Neural progenitor cell (in vitro differentiated cells): ENCODE results near the gene PM20D2. TPM values are rescaled to one million over a fixed set of nuclear protein-coding genes. Genes with fewer than 3 reads are reported as not detected.

Experiments
- DNase-seq: peaks from one replicate; pipeline ENCODE4 v3.0.0-alpha.2; 2016; ENCODE audit warnings: low spot score
- H2AFZ ChIP-seq: fragments of 200-600 bp; sonication (generic); replicated peaks from 2 replicates; pipeline ENCODE4 v1.6.1; 2016; ENCODE audit warnings: antibody characterized with exemption
- H3F3A ChIP-seq: fragments of 200-600 bp; sonication (generic); 2 replicates; pipeline ENCODE4 v1.6.1; 2016; ENCODE audit warnings: antibody characterized with exemption, low read depth
- H3K27ac ChIP-seq: fragments of 200-600 bp; sonication (generic); 2 replicates; pipeline ENCODE4 v1.5.1; 2016; ENCODE audit warnings: mild to moderate bottlenecking
- H3K27me3 ChIP-seq: fragments of 200-600 bp; sonication (generic); 2 replicates; pipeline ENCODE4 v1.6.1; 2016; ENCODE audit warnings: mild to moderate bottlenecking, moderate library complexity
- H3K36me3 ChIP-seq: fragments of 200-600 bp; sonication (generic); 2 replicates; pipeline ENCODE4 v1.5.1; 2016
- H3K4me1 ChIP-seq: fragments of 200-600 bp; sonication (generic); 2 replicates; pipeline ENCODE4 v1.6.1; 2016; ENCODE audit warnings: mixed run types
- H3K4me2 ChIP-seq: fragments of 200-600 bp; sonication (generic); 2 replicates; pipeline ENCODE4 v1.6.1; 2016
- H3K4me3 ChIP-seq: fragments of 200-600 bp; sonication (generic); 2 replicates; pipeline ENCODE4 v1.5.1; 2016
- H3K79me2 ChIP-seq: fragments of 200-600 bp; sonication (generic); 2 replicates; pipeline ENCODE4 v1.6.1; 2016; ENCODE audit warnings: low read depth
- H3K9ac ChIP-seq: fragments of 200-600 bp; sonication (generic); 2 replicates; pipeline ENCODE4 v1.6.1; 2016
- H3K9me3 ChIP-seq: fragments of 200-600 bp; sonication (generic); 2 replicates; pipeline ENCODE4 v1.5.1; 2016; ENCODE audit warnings: low read depth
- H4K20me1 ChIP-seq: fragments of 200-600 bp; sonication (generic); 2 replicates; pipeline ENCODE4 v1.6.1; 2016; ENCODE audit warnings: low read depth
- H3K27ac Mint-ChIP-seq: 3 replicates; pipeline ENCODE4 v1.8.0; 2021; ENCODE audit warnings: mixed read lengths
- H3K27me3 Mint-ChIP-seq: 2 replicates; pipeline ENCODE4 v1.8.0; 2022; ENCODE audit warnings: low read depth, mild to moderate bottlenecking, inconsistent platforms, moderate library complexity, mixed read lengths; ENCODE audit not compliant: insufficient read depth
- H3K36me3 Mint-ChIP-seq: 3 replicates; pipeline ENCODE4 v1.8.0; 2021; ENCODE audit warnings: mixed read lengths
- H3K4me1 Mint-ChIP-seq: 3 replicates; pipeline ENCODE4 v1.8.0; 2021; ENCODE audit warnings: mixed read lengths
- H3K4me3 Mint-ChIP-seq: 3 replicates; pipeline ENCODE4 v1.8.0; 2021; ENCODE audit warnings: mild to moderate bottlenecking, moderate library complexity, mixed read lengths
- H3K9me3 Mint-ChIP-seq: 3 replicates; pipeline ENCODE4 v1.8.0; 2020; ENCODE audit warnings: mixed read lengths
- EZH2 ChIP-seq: fragments of 200-600 bp; sonication (generic); IDR thresholded peaks from 2 replicates; pipeline ENCODE4 v1.6.1; 2017; ENCODE audit warnings: antibody characterized with exemption, mild to moderate bottlenecking, moderate library complexity
- EZH2phosphoT487 ChIP-seq: fragments of 200-600 bp; sonication (generic); IDR thresholded peaks from 2 replicates; pipeline ENCODE4 v1.6.1; 2017; ENCODE audit warnings: antibody characterized with exemption
- total RNA-seq: library from RNA; depleted of rRNA; stranded (reverse); fragments of >200 nt; gene quantifications from 2 replicates; pipeline ENCODE4 v1.2.3, GENCODE V29; 2015; ENCODE audit warnings: low replicate concordance
- TF ChIP-seq, protein P1 (sequence below): fragments of 200-600 bp; sonication (generic); IDR thresholded peaks from 2 replicates; pipeline ENCODE4 v1.5.1; 2017; ENCODE audit warnings: antibody characterized with exemption, mild to moderate bottlenecking

Gene PM20D2
- total RNA-seq, 1 donor from 2014 or later: 27.6 TPM

DNA sequence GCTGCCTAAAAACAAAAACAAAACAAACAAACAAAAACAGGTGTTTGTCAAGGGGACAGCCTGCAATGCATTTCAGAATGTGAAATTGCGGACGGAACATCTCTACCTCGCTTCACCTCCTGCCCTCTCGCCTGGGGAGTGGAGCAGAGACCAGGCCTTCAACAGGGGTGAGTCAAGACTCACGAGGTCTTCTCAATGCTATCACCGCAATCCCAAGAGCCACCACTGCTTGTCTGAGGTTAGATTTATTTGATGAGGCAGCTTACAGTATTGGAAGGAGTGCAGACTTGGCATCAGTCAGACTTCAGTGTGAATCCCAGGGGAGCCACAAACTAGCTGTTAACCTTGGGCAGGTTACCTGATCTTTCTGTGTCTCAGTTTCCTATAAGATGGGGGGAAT lies 63.6 kb downstream of the PM20D2 start:
- Histone ChIP-seq H3K36me3 (no peaks in the 10 kb centered on the region), H4K20me1 (no peaks in the 10 kb centered on the region), H3K79me2 (no peaks in the 10 kb centered on the region), H3K9ac (no peak overlapping the region), H3F3A (no peaks in the 10 kb centered on the region), H3K4me3 (no peak overlapping the region), H3K27me3 (no peaks in the 10 kb centered on the region), H2AFZ (no peak overlapping the region), H3K4me2 (no peak overlapping the region), H3K4me1 (no peaks in the 10 kb centered on the region), H3K9me3 (no peaks in the 10 kb centered on the region), H3K27ac (no peak overlapping the region)
- no peak for TF ChIP-seq EZH2
- TF ChIP-seq EZH2phosphoT487: no peak
- TF ChIP-seq, protein P1, sequence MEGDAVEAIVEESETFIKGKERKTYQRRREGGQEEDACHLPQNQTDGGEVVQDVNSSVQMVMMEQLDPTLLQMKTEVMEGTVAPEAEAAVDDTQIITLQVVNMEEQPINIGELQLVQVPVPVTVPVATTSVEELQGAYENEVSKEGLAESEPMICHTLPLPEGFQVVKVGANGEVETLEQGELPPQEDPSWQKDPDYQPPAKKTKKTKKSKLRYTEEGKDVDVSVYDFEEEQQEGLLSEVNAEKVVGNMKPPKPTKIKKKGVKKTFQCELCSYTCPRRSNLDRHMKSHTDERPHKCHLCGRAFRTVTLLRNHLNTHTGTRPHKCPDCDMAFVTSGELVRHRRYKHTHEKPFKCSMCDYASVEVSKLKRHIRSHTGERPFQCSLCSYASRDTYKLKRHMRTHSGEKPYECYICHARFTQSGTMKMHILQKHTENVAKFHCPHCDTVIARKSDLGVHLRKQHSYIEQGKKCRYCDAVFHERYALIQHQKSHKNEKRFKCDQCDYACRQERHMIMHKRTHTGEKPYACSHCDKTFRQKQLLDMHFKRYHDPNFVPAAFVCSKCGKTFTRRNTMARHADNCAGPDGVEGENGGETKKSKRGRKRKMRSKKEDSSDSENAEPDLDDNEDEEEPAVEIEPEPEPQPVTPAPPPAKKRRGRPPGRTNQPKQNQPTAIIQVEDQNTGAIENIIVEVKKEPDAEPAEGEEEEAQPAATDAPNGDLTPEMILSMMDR: no peak
- DNase-seq: no peak
- no peak overlapping the region for H3K4me3 Mint-ChIP-seq
- no peaks in the 10 kb centered on the region for H3K4me1 Mint-ChIP-seq
- H3K27me3 Mint-ChIP-seq: peaks cover 2% of the 10 kb centered on the region
- no peak overlapping the region for H3K27ac Mint-ChIP-seq
- H3K9me3 Mint-ChIP-seq: peaks cover 4% of the 10 kb centered on the region
- no peaks in the 10 kb centered on the region for H3K36me3 Mint-ChIP-seq

DNA sequence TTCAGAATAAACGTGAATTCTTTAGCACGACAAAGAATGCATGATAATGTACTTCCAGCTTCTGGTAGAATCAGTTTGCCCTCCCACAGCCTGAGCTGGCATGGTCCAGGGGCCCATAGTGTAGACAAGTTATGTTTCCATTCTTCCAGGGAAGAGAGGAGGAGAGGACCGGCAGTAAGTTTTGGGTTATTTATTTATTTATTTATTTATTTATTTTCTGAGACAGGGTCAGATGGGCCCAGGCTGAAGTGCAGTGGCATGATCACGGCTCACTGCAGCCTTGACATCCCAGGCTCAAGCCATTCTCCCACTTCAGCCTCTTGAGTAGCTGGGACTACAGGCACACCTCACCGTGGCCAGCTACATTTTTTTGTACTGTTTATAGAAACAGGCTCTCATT lies 66.6 kb downstream of the PM20D2 start:
- Mint-ChIP-seq H3K9me3 (peaks cover 4% of the 10 kb centered on the region), H3K4me3 (no peak overlapping the region), H3K36me3 (no peaks in the 10 kb centered on the region), H3K27me3 (peaks cover 2% of the 10 kb centered on the region), H3K4me1 (peaks cover 5% of the 10 kb centered on the region), H3K27ac (no peak overlapping the region)
- DNase-seq: no peak
- Histone ChIP-seq H4K20me1 (no peaks in the 10 kb centered on the region), H3K9ac (no peak overlapping the region), H3F3A (no peaks in the 10 kb centered on the region), H3K4me3 (no peak overlapping the region), H3K79me2 (no peaks in the 10 kb centered on the region), H3K4me1 (peaks cover 2% of the 10 kb centered on the region), H3K36me3 (no peaks in the 10 kb centered on the region), H3K27ac (no peak overlapping the region), H3K4me2 (no peak overlapping the region), H2AFZ (no peak overlapping the region), H3K9me3 (no peaks in the 10 kb centered on the region), H3K27me3 (no peaks in the 10 kb centered on the region)
- TF ChIP-seq, protein P1: no peak
- TF ChIP-seq EZH2phosphoT487 (no peak), EZH2 (no peak)

DNA sequence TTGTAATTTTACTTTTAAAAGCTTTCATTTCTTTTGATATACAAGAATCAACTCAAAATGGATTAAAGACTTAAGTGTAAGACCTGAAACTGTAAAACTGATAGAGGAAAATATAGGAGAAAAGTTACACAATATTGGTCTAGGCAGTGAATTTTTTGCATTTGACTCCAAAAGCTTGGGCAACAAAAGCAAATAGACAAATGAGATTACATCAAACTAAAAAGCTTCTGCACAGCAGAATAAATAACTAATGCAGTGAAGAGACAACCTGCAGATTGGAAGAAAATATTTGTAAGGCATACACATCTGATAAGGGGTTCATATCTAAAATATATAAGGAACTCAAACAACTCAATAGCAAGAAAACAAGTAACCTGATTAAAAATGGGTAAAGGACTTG lies 68.3 kb downstream of the PM20D2 start:
- DNase-seq: no peak
- no peaks in the 10 kb centered on the region for H3K27me3 ChIP-seq
- H2AFZ ChIP-seq: no peak overlapping the region
- no peaks in the 10 kb centered on the region for H3K36me3 Mint-ChIP-seq
- peaks cover 5% of the 10 kb centered on the region for H3K4me1 ChIP-seq
- H3K9ac ChIP-seq: no peak overlapping the region
- no peaks in the 10 kb centered on the region for H3K9me3 ChIP-seq
- no peaks in the 10 kb centered on the region for H3K79me2 ChIP-seq
- no peak overlapping the region for H3K4me3 Mint-ChIP-seq
- peaks cover 4% of the 10 kb centered on the region for H3K9me3 Mint-ChIP-seq
- no peak overlapping the region for H3K4me2 ChIP-seq
- H3K27ac ChIP-seq: no peak overlapping the region
- no peak for TF ChIP-seq EZH2phosphoT487
- TF ChIP-seq EZH2: no peak
- TF ChIP-seq, protein P1: no peak
- H3K4me3 ChIP-seq: no peak overlapping the region
- H3K36me3 ChIP-seq: no peaks in the 10 kb centered on the region
- H3K27ac Mint-ChIP-seq: no peak overlapping the region
- H4K20me1 ChIP-seq: no peaks in the 10 kb centered on the region
- no peaks in the 10 kb centered on the region for H3F3A ChIP-seq
- peaks cover 2% of the 10 kb centered on the region for H3K27me3 Mint-ChIP-seq
- H3K4me1 Mint-ChIP-seq: peaks cover 7% of the 10 kb centered on the region

Other genes starting within 250 kb of the PM20D2 start
- 50.8 and 71.7 TPM in 2 replicates for gene RNGTT, start 182.4 kb upstream of the PM20D2 start, total RNA-seq
- gene PNRC1, start 65.3 kb upstream of the PM20D2 start, total RNA-seq: 140 and 236 TPM in 2 replicates
- 19.2 and 23.2 TPM in 2 replicates for gene SRSF12, start 28.0 kb upstream of the PM20D2 start, total RNA-seq
- not detected in 2 replicates for gene GABRR1, start 71.3 kb downstream of the PM20D2 start, total RNA-seq
- gene GABRR2, start 169.2 kb downstream of the PM20D2 start, total RNA-seq: 0.28 TPM in 1 of 2 replicates, not detected in the other
- gene UBE2J1, start 206.7 kb downstream of the PM20D2 start, total RNA-seq: 27.4 and 43.0 TPM in 2 replicates